ENCODE measurements around the gene OTOP1.
"Not testable (repeated sequence)": the region's sequence is repeated elsewhere in the genome, so short reads cannot be mapped to it uniquely, and the experiment has no call there.

OTOP1 gene

GRCh38 chr4:4227510-4228355 lies 1.0 kb upstream of the OTOP1 start:
- no peak for DNase-seq

- no peak for DNase-seq
Measured at GRCh38 chr4:4225915-4226605, 669 bp downstream of the OTOP1 start.

- DNase-seq, result no peak
Measured at GRCh38 chr4:4217113-4217512, 9.6 kb downstream of the OTOP1 start.

GRCh38 chr4:4216648-4217047 lies 10.1 kb downstream of the OTOP1 start:
- DNase-seq, result no peak

- not testable (repeated sequence) for DNase-seq
Measured at GRCh38 chr4:4213674-4214073, 13.1 kb downstream of the OTOP1 start.

GRCh38 chr4:4206204-4206603 lies 20.5 kb downstream of the OTOP1 start:
- no peak for DNase-seq

- DNase-seq, result no peak
Measured at GRCh38 chr4:4204401-4204745, 22.4 kb downstream of the OTOP1 start.

GRCh38 chr4:4203688-4204400 lies 22.9 kb downstream of the OTOP1 start:
- DNase-seq, result no peak

GRCh38 chr4:4202510-4202909 lies 24.2 kb downstream of the OTOP1 start:
- no peak for DNase-seq

- no peak for DNase-seq
Measured at GRCh38 chr4:4200624-4201023, 26.1 kb downstream of the OTOP1 start.

GRCh38 chr4:4195354-4195753 lies 31.4 kb downstream of the OTOP1 start:
- no peak for DNase-seq

- not testable (repeated sequence) for DNase-seq
Measured at GRCh38 chr4:4188557-4188956, 38.2 kb downstream of the OTOP1 start.

- DNase-seq, result no peak
Measured at GRCh38 chr4:4185528-4185927, 41.2 kb downstream of the OTOP1 start.

GRCh38 chr4:4182835-4183568 lies 43.7 kb downstream of the OTOP1 start:
- no peak for DNase-seq

GRCh38 chr4:4170596-4171150 lies 56.1 kb downstream of the OTOP1 start:
- no peak for DNase-seq

GRCh38 chr4:4167981-4168780 lies 58.5 kb downstream of the OTOP1 start:
- DNase-seq, result not testable (repeated sequence)

- DNase-seq, result not testable (repeated sequence)
Measured at GRCh38 chr4:4166986-4167385, 59.7 kb downstream of the OTOP1 start.

- not testable (repeated sequence) for DNase-seq
Measured at GRCh38 chr4:4165701-4166392, 60.9 kb downstream of the OTOP1 start.

- not testable (repeated sequence) for DNase-seq
Measured at GRCh38 chr4:4164532-4165173, 62.1 kb downstream of the OTOP1 start.

- DNase-seq, result not testable (repeated sequence)
Measured at GRCh38 chr4:4162186-4162585, 64.5 kb downstream of the OTOP1 start.

All from stimulated activated naive CD4-positive, alpha-beta T cell treated with Interleukin-2 at 50 U/mL for 16 hours (primary cell).